22Rv1 (cell line): ENCODE data around the gene KIAA1549.
"Not testable (repeated sequence)": the region's sequence is repeated elsewhere in the genome, so short reads cannot be mapped to it uniquely, and the experiment has no call there.

Source experiments
- H3K27ac ChIP-seq: fragments of 450-650 bp; 2 replicates; pipeline ENCODE4 v1.5.1; 2017
- CTCF ChIP-seq: fragments of 450-650 bp; IDR thresholded peaks from 2 replicates; pipeline ENCODE4 v1.5.1; 2017; ENCODE audit warnings: mild to moderate bottlenecking
- ZFX ChIP-seq: fragments of 450-650 bp; IDR thresholded peaks from 2 replicates; pipeline ENCODE4 v1.6.1; 2017; ENCODE audit warnings: antibody characterized with exemption, borderline replicate concordance

Gene KIAA1549

GRCh38 chr7:138980563-138981291 is 462 bp downstream of the KIAA1549 start:
- TF ChIP-seq CTCF, result no peak
- no peak for TF ChIP-seq ZFX
- peak overlapping the region; percentile 44 for H3K27ac ChIP-seq

GRCh38 chr7:138979988-138980562 is 1.1 kb downstream of the KIAA1549 start:
- H3K27ac ChIP-seq, result peak overlapping the region; percentile 44
- TF ChIP-seq CTCF, result no peak
- no peak for TF ChIP-seq ZFX

GRCh38 chr7:138979226-138979979 is 1.8 kb downstream of the KIAA1549 start:
- TF ChIP-seq CTCF (peak; percentile 6; the same call in 1 of the 2 replicates), ZFX (no peak)
- H3K27ac ChIP-seq, result no peak overlapping the region

GRCh38 chr7:138978541-138979184 is 2.5 kb downstream of the KIAA1549 start:
- H3K27ac ChIP-seq, result no peak overlapping the region
- TF ChIP-seq CTCF, result no peak
- no peak for TF ChIP-seq ZFX

GRCh38 chr7:138976161-138976560 is 5.0 kb downstream of the KIAA1549 start:
- H3K27ac ChIP-seq, result not testable (repeated sequence)

- TF ChIP-seq ZFX (no peak), CTCF (no peak)
- H3K27ac ChIP-seq, result no peak overlapping the region
These were observed 5.7 kb downstream of the KIAA1549 start for GRCh38 chr7:138975343-138976104.

- TF ChIP-seq ZFX, result no peak
- no peak for TF ChIP-seq CTCF
- no peak overlapping the region for H3K27ac ChIP-seq
These were observed 6.4 kb downstream of the KIAA1549 start for GRCh38 chr7:138974675-138975292.
